NCI-H748 (cell line): ENCODE measurements around the gene MXD4.
A peak's percentile ranks its signal among the peaks of the same experiment; 100 is the strongest.

ENCODE experiments used
- DNase-seq: peaks from one replicate; lab custom pipeline; 2025; ENCODE audit not compliant: unreplicated experiment; lab: John Stamatoyannopoulos, UW

Gene MXD4, protein sequence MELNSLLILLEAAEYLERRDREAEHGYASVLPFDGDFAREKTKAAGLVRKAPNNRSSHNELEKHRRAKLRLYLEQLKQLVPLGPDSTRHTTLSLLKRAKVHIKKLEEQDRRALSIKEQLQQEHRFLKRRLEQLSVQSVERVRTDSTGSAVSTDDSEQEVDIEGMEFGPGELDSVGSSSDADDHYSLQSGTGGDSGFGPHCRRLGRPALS

GRCh38 chr4:2261853-2262144 is at the start of gene MXD4:
Gene MXD4 (minus strand): TSS chr4:2262109. CDS start chr4:2261980, 129 bp downstream.
- DNase-seq, result no peak

DNA sequence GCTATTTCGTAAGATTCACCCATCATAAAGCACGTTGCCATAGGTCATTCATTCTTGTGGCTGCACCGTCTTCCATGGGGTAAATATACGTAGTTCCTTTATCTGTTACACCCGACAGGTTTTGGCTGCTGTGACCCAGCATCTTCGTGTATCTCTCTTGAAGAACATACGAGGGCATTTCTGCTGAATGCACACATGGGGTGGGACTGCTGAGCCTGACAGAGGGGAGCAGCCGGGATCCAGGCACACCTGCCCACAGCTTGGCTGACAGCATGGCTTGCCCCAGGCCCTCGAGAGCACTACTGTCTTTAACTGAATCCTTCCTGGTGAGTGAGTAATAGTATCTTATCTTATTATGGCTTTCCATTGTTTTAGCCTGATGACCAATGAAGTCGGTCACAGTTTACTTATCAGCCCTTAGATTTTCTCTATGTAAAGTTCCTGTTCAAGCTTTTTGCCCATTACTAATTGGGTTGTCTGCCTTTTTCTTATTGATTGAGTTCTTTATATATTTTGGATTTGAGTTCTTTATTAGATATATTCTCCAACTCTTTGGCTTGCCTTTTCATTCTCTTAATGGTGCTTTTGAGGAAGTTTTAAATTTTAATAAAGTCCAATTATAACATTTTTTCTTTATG is 45.0 kb upstream of the MXD4 start:
- no peak for DNase-seq

DNA sequence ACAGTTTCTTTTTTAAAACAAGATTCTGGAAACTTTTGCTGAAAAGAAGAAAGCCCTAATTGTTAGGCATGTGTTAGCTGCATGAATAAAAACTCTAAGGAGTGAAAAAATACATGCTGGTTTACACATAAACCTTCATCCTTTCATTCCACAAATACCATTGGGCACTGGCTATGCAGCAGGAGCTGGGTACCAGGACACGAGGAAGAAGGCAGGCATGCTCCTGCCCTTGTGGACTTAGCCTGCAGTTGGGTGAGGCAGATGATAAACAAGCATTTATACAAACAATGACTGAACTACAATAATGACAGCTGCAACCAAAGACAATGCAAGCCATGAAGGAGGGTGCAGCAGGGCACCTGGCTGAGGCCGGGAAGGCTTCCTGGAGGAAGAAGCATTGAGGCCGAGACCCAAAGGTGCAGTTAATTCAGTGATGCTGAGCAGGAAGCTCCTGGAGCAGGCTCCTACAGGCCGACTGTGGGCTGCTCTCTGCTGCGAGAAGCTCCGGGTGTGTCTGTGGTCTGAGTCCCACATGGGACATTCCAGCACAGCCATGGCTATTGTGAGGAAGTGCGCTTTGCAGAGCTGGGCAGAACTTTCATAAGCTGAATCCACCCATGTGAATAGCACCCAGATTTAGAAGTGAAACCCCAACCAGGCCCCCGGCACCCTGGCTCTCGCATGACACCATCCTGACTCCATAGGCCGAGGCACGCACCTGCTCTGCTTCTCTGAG is 44.0 kb upstream of the MXD4 start:
- peak; percentile 29 for DNase-seq

DNA sequence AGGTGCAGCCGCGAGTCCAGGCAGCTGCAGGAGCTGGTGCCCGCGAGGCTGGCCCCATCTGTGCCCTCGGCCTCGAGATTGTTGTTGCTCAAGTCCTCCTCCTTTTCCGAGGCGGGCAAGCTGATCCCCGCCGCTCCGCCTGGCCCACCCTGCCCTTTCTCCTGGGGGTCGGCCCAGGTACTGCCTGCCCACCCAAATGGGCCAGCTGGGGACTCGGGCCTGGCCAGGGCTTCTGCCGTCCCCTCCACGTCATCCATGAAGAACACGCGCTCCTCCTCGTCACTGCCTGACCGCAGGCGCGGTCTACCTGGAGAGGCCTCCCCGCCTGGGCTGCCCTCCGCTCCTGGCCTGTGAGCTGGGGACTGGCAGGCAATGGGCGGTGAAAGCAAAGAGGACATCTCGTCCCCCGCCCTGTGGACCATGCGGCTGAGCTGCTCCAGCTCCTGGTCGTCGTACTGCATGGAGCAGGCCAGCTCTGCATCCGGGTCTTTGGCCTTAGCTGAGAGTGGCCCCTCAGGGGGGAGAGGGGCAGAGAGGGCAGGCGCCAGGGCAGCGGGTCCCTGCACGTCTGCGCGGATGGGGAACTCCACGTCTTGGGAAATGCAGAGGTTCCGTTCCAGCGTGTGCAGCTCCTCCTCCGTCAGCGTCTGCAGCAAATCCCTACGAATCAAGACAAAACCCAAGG is 43.1 kb upstream of the MXD4 start:
- DNase-seq, result no peak

DNA sequence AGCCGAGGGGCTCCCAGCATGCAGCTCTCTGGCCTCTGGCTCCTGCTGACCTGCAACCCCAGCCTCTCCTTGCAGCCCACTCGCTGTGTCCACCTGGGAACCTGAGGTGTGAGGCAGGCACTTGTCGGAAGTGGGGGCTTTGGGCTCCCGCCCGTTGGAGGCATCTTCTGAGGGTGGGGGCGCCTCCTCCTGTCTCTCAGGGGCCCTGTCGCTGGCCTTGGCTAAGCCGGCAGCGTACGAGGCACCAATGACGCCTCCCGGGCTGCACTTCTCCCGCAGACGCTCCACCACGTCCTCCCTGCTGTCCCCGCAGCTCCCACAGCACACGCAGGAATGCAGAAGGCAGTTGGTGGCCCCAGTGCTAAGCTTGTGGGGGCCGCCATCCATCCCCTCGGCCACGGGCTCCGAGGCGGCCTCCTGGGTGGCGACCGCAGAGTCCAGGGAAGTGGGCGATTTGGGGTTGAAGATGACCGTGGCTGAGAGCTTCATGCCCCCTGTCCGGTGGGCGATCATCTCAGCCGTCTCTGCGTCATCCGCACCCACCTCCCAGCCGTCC is 42.5 kb upstream of the MXD4 start:
- DNase-seq, result no peak

DNA sequence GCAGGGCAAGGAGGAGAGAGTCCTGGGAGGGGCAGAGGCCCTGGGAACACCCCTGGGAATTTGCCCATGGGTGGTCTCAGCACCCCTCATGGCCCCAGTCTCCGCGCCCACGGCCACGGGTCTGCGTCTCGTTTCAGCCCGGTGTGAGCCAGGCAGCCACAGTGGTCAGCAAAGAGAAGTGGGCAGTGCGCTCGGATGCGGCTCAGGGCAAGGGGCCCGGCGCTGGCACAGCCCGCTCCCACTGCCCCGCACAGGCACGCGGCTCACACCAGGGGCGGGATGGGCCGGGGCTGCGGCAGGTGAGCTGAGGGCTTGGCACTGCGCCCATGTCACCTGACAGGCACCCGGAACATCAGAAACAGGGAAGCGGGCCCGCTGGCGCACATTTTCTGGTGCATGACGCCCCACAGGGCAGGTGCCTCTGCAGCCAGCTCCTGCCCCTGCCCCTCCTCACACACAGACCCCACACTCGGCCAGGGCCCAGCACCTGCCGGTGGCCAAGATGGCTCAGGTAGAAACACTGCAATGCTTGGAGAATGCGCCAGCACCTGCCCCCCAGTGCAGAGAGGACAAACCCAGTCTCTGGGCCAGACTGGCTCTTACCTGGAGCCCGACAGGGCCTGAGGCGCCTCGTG is 41.9 kb upstream of the MXD4 start:
- peak; percentile 1 for DNase-seq

DNA sequence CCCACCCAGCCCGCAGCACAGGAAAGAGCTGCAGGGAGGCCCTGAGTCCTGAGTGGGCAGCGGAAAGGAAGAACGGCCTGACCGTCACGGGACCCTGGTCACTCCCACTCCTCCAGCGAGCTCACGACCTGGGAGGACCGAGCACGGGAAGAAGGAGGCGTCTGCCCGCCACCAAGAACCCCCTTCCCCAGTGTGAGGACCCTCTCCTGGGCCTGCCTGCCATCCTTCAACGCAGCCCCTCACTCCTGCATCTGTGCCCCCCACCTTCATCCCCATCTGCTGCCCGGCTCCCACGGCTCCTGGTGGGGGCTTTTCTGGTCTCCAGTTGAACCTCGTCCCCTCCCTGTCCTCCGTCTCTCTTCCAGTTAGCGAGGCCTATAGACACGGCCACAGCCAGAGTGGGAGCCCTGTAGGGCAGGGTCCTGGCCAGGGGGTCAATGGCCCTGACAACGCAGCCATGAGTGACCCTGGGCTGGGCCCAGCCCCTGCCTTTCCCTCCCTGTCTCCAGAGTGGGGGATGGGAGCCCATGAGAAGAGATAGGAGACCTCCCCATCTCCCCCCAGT is 41.3 kb upstream of the MXD4 start:
- no peak for DNase-seq

DNA sequence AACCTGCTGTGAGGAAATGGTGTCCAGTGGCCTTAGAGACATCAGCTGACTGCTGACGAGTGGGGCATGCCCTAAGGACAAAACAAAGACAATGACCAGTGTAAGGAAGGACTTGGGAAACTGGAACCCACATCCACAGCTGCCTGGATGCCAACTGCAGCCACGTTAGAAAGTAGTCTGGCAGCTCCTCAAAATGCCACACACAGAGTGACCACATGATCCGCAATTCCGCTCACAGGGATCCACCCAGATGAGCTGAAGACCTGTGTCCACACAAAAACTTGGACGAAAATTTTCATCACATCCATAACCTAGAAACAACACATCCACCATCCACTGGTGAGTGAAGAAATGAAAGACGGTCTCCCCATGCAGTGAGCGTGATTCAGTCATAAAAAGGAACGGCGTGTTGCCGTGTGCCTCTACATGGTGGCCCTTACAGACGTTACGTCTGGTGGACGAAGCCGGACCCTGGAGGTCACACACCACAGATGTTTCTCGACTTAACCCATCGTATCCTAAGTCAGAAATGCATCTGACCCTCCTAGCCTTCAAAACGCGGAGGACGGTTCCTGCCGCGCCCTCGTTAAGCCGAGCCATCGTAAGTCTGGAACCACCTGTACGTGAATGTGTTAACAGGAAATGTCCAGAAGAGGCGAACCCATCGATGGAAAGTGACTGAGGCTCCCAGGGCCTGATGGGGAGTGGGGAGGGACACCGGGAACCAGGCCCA is 40.6 kb upstream of the MXD4 start:
- no peak for DNase-seq

- DNase-seq, result no peak
Observed at GRCh38 chr4:2301806-2302205, 39.9 kb upstream of the MXD4 start.

- no peak for DNase-seq
Observed at GRCh38 chr4:2301225-2301642, 39.3 kb upstream of the MXD4 start.

DNA sequence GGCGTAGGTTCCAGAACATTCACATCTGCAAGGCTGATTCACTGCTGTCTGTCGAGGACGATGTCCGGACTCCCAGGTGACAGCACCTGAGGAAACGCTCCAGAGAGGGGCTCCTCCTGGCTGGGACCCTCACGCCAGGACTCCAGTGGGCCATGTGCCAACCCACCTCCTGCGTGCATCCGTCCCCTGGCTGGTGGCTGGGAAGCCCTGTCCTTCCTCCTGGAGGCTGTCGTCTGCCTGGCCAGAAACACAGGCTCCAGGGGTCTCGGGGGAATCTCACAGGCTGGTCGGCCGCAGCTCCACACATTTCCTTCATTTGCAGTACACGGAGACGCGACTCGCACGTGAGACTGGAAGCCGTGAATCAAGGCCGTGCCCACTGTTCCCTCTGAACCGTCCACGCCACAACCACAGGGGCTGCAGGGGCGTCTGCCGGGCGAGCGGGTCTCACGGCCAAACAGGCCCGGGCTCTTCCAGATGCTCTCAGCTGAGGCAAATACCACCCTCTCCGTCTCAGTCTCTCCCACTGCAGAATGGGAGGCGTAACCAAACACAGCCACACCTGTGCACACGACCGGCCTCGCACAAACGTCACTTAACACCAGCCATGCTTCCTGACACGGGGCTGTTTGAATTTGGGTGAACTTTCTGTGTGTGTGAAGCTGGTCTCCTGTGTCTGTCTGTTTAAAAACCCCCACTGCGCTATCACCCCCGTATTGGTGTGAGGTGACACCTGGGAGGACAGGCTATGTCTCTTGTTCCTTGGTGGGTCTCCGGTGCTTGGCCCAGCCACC is 38.7 kb upstream of the MXD4 start:
- peak; percentile 1 for DNase-seq

GRCh38 chr4:2299794-2300193 is 37.9 kb upstream of the MXD4 start:
- DNase-seq, result no peak

DNA sequence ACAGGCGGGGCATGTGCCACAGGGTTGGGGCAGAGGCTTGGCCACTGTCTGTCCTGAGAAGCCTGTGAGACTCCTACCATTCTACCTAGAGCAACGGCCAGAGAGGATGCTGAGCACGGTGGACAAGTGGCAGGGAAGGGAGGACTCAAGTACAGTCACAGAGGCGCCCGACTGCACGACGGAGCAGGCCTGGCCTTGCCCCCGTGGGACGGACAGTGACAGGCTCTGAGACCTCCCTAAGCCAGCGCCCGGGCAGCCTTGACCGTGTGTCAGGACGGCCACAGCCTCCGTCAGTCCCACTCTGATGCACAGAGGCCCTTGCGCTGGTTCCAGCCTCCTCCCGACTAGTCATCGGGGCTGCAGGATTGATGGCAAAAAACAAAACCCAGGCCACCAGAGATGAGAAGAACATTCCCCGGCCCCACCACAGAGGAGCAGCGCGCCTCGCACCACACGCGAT is 36.7 kb upstream of the MXD4 start:
- no peak for DNase-seq

GRCh38 chr4:2297606-2298531 is 36.0 kb upstream of the MXD4 start:
- DNase-seq, result no peak

GRCh38 chr4:2296631-2297601 is 35.0 kb upstream of the MXD4 start:
- DNase-seq, result peak; percentile 27

- no peak for DNase-seq
Observed at GRCh38 chr4:2295900-2296442, 34.1 kb upstream of the MXD4 start.

- DNase-seq, result no peak
Observed at GRCh38 chr4:2295500-2295899, 33.6 kb upstream of the MXD4 start.
